Measurements from ENCODE around the gene NFKBIL1. TPM values are rescaled to one million over a fixed set of nuclear protein-coding genes. Genes with fewer than 3 reads are reported as not detected.
"Not testable (repeated sequence)": the region's sequence is repeated elsewhere in the genome, so short reads cannot be mapped to it uniquely, and the experiment has no call there.

NFKBIL1 gene
- total and polyA plus RNA-seq, 12 donors, result 5.0 to 46.2 (median 27.8) TPM

DNA sequence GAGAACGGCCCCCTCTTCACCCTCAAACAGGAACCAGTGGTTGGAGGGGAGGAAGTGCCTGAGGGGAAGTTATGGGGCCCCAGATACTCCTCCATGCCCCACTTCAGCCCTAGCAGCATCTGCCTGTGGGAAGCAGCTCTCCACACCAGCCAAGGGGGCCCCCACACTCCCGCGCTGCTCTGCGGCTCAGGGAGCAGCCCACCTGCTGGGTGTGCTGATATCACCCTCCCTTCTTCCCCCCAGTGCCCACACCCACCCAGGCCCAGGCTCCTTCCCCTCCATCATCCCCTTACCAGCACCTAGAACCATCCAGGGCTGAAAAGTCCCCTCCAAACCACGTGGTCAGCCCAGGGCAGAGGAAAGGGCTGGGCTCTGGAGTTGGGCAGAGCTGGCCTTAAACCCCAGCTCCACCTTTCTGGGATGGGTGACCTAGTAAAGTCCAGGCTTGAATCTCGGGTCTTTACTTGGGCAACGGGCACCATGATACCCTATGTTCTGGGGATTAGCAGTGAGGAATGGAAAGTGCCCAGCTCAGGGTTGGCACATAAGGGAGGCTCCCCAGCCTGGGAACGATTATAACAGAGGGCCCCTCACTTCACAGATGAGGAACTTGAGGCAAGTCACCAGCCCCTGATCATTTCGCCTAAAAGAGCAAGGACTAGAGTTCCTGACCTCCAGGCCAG, 39.3 kb downstream of the NFKBIL1 start:
- WGBS, 4 donors, result 46 to 56% (median 54%) methylated on average over 4 to 9 of the region's 9 CpGs
- H3K27ac ChIP-seq, result peak overlapping the region in 2 of 5 donors; percentile 12 to 63

DNA sequence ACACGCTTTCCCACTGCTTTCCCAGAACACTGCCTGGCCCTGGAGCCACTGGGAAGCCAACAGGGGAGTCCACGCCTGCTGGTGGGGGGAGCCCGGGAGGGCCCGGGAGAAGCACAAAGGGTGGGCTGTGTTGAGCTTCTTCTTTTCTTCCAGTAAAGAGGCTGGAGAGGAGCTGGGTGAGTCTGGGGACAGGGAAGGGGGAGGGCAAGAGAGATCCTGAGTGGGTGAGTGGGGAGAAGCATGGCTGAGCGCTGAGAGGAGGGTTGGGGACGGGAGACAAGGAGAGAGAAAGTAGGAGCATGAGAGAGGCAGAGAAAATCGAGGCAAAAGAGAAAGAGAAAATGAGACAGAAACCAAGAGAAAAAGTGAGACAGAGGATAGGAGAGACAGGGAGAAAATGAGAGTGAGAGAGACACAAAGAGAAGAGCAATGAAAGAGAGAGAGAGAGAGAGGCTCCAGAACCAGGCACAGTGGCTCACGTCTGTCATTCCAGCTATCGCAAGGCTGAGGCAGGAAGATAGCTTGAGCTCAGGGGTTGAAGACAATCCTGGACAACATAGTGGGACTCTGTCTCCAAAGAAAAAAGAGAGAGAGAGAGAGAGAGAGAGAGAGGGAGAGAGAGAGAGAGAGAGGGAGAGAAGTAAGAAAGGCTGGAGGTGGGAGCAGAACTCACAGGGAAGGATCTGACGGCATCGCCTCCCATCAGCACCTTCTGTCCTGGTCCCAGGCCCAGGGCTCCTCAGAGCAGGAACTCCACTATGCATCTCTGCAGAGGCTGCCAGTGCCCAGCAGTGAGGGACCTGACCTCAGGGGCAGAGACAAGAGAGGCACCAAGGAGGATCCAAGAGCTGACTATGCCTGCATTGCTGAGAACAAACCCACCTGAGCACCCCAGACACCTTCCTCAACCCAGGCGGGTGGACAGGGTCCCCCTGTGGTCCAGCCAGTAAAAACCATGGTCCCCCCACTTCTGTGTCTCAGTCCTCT, 40.7 kb downstream of the NFKBIL1 start:
- Histone ChIP-seq H3K4me3 (no peak overlapping the region), H3K4me1 (replicated peaks in 1 of 2) (no peaks in the 10 kb centered on the region), H3K27me3 (no peaks in the 10 kb centered on the region), H3K27ac (peak overlapping the region in 1 of 5 donors; percentile 63), H3K9me3 (replicated peaks in 1 of 3) (no peaks in the 10 kb centered on the region), H3K36me3 (replicated peaks in 1 of 2) (no peaks in the 10 kb centered on the region)
- WGBS, 4 donors, result 55 to 64% (median 58%) methylated on average over 12 of the region's 12 CpGs
- TF ChIP-seq, protein P1, sequence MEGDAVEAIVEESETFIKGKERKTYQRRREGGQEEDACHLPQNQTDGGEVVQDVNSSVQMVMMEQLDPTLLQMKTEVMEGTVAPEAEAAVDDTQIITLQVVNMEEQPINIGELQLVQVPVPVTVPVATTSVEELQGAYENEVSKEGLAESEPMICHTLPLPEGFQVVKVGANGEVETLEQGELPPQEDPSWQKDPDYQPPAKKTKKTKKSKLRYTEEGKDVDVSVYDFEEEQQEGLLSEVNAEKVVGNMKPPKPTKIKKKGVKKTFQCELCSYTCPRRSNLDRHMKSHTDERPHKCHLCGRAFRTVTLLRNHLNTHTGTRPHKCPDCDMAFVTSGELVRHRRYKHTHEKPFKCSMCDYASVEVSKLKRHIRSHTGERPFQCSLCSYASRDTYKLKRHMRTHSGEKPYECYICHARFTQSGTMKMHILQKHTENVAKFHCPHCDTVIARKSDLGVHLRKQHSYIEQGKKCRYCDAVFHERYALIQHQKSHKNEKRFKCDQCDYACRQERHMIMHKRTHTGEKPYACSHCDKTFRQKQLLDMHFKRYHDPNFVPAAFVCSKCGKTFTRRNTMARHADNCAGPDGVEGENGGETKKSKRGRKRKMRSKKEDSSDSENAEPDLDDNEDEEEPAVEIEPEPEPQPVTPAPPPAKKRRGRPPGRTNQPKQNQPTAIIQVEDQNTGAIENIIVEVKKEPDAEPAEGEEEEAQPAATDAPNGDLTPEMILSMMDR (IDR thresholded peaks at IDR 0.05), result no peak
- TF ChIP-seq POLR2A (IDR thresholded peaks at IDR 0.05), result no peak
- intact Hi-C loops (cut with DNase I), result no loop called here
- no peak for DNase-seq

More for the DNA sequence above, 39.3 kb downstream of the NFKBIL1 start:
- Histone ChIP-seq H3K36me3 (replicated peaks in 1 of 2) (no peaks in the 10 kb centered on the region), H3K4me3 (no peak overlapping the region), H3K9me3 (replicated peaks in 1 of 3) (no peaks in the 10 kb centered on the region), H3K4me1 (replicated peaks in 1 of 2) (peaks cover 0 to under 1% of the 10 kb centered on the region in 2 donors), H3K27me3 (no peaks in the 10 kb centered on the region)
- intact Hi-C loops (cut with DNase I), result no loop called here
- DNase-seq, result no peak
- TF ChIP-seq, protein P1 (IDR thresholded peaks at IDR 0.05), result no peak
- no peak for TF ChIP-seq POLR2A (IDR thresholded peaks at IDR 0.05)

DNA sequence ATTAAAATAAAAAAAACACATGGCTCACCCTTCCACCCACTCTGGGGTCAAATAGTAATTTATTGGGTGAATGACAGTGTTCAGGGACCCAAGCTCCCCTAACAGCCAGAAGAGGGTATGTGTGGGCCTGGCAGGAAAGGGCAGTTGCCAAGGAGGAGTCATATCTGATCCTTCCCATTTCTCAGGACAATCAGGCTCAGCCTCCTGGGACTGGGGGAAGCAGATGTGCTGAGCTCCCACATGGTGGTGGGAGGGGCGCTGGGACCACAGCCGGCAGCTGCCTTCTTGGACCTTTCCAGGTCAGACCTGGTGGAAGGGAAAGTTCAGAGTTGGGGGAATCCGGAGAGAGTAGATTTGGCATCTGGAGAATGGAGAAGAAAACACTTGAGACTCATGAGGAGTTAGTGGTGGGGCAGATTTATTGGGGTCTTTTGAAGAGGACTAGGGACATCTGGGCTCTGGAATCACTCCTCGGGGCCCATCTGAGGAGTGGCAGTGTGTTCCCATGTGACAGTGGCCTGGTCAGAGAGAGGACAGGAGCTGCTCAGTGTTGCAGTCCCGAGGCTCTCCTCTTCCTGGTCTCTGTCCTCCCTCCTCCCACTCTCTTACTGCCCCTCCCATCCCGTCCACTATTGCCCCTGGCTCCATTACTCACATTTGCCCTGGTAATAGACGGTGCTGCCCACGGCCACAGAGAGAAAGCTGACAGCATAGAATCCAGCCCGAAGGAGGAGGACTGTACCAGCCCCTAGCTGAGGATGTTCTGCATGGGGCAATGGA, 41.7 kb downstream of the NFKBIL1 start:
- H3K4me3 ChIP-seq, result no peak overlapping the region
- intact Hi-C loops (cut with DNase I), result no loop called here

DNA sequence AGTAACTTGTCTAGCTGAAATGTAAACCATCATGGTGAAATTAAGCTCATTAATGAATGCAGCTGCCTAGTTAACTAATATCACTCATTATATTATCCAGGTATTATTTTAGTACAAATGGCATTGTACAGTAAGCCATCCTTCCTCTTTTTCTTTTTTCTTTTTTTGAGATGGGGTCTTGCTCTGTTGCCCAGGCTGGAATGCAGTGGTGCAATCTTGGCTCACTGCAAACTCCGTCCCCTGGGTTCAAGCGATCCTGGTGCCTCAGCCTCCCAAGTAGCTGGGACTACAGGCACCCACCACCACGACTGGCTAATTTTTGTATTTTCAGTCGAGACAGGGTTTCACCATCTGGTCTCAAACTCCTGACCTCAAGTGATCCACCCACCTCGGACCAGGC, 43.3 kb downstream of the NFKBIL1 start:
- H3K36me3 ChIP-seq (replicated peaks in 1 of 2); H3K27ac ChIP-seq; H3K4me3 ChIP-seq; H3K9me3 ChIP-seq (replicated peaks in 1 of 3); H3K4me1 ChIP-seq (replicated peaks in 1 of 2); H3K27me3 ChIP-seq; DNase-seq: not testable (repeated sequence)
- 71 to 82% (median 81%) methylated on average over 5 of the region's 5 CpGs for WGBS, 4 donors
- intact Hi-C loops (cut with DNase I), result loop anchor here in 1 of 2 donors (10.0 kb wide), 1 partner anchor 96 kb away; the partner anchor contains the start of gene MICB

More for the DNA sequence above, 41.7 kb downstream of the NFKBIL1 start:
- H3K27me3 ChIP-seq, result no peaks in the 10 kb centered on the region
- no peak overlapping the region for H3K27ac ChIP-seq
- H3K36me3 ChIP-seq (replicated peaks in 1 of 2), result no peaks in the 10 kb centered on the region
- no peaks in the 10 kb centered on the region for H3K9me3 ChIP-seq (replicated peaks in 1 of 3)
- TF ChIP-seq POLR2A (IDR thresholded peaks at IDR 0.05), result no peak
- TF ChIP-seq, protein P1 (IDR thresholded peaks at IDR 0.05), result no peak
- H3K4me1 ChIP-seq (replicated peaks in 1 of 2), result no peaks in the 10 kb centered on the region
- 46 to 64% (median 55%) methylated on average over 9 of the region's 9 CpGs for WGBS, 4 donors
- DNase-seq, result no peak

All from adrenal gland (tissue), 12 donors.